NCI-H1417 treated with DMSO at 0.1 percent for 48 hours (cell line): Measurements from ENCODE around the gene OPRD1.

ENCODE experiments used
- DNase-seq: peaks from one replicate; lab custom pipeline; 2025; lab: John Stamatoyannopoulos, UW

Gene OPRD1

DNA sequence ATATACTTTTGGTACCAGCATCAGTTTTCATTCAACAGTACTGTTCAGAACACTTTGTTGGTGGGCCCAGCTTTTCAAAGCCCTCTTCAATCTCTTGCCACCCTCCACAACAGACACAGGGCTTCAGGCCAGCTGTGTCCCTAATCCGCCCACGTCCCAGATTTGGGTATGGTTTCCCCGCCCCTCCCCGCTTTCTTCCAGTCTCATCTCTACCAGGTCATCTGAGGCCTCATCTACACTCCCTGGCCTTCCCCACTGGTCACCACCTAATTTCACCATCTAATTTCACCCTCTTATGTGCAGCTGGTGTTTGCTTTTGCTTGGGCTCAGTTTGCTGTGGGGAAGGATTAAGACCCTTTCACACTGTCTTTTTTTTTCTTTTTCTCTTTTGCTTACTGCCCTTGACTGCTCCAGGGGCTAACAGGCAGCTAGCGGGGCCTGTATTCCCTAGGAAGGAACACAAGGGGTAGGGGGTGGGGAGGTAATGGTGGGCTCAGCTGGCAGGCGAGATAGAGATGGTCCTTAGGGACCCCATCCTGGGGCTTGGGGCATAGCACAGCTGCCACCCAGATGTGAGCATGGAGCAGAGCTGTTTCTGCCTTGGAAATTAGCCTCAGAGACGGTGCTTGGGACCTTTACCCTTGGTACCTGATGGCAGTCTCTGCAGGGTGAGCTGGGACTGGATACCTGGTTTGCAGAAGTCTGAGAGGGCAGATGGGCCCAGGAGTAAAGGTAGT, 98.6 kb downstream of the OPRD1 start:
- no peak for DNase-seq

DNA sequence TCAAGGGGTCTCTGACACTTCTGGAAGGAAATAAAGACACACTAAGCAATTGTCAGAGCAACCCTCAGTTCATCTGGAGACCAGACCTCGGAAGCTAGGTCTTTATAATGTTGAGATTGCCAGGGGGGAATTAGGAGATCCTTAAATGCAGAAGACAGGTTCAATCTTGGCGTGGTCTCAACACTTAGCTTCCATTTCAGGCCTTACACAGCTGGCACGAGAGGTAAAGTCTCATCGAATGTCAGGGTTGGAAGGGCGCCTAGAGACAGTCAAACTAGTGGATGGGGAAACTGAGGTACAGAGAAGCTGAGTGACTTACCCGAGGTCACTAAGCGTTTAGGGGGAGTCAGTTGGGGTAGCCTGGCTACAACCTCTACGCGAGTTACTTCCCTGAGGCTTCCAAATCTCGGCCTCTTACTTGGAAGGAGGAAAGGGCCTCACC, 101.8 kb downstream of the OPRD1 start:
- DNase-seq = no peak

DNA sequence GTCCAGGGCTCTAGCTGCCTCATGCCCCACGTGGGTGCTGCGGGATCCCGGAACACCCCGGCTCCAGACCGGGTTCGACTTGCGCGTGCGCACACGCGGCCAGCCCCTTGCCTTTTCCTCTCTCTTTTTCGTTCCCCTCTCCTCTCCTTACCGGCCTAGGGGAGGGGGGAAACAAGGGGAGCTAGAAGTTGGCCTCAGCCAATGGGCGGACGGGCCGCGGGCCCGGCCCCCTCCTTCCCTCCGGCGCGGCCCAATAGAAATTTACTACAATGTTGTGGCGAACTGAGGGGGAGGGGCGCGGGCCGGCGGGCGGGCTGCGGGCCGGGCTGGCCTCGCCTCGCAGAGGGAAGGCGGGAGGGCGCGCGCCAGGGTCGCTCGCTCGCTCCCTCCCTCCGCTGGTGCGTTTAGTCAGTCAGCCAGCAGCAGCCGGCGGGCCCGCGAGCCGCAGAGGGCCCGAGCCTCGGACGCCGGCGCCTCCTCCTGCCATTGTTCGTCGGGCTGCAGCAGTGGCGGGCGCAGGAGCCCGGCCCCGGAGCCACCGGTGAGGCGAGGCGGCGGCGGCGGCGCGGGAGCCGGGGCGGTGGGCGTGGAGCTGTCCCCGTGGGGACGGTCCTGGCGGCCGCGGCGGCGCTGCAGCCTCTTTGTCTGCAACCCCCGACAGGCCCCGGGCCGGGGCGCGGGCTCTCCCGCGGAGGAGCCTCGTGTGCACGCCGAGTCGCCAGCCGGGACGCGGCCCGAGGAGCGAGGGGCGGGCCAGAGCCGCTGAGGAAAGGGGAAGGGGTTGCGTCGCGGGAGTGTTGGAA, 102.5 kb downstream of the OPRD1 start, which contains the start of gene EPB41:
EPB41 (plus strand) TSS at position 342 of the 803 bp plus-strand sequence. CDS start 72,869 bp downstream, outside the sequence.
- peak; percentile 79 for DNase-seq

DNA sequence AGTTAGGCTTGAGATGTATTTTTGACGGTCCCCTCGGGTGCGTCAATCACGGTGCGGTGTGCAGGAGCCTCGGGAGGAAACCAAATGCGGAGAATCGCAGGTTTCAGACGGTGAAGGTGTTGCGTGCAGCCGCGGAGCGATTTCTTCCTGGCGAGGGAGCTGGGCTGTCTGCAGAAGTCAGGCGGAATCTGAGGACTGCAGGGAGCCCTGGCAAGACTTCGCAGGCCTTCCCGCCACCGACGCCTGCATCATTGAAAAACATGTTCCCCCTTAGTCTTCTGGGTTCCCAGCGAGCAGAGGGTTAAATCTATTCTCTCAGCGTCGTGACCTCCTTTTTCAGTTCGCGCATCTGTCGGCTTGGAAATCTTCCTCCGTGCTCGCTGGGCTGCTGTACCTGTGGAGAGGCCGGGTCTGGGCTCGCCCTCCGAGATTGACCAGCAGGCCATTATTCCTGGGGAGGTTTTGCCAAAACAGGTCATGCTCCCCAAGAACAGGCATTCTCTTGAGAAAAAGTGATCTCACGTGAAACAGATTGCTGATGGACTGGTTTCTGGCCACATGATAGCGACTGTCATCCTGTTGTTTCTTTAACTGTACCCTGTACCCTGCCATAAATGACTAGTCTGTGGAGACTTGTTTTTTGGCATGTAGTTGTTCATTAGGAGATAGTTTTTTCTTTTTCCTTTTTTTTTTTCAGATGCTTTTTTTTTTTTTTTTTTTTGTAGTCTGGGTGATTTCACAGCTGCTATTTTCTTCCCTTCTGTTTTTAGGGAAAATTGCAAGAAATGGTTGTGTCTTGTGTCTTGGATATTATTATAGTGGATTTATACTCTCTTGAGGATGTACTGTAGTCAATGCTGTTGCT, 103.3 kb downstream of the OPRD1 start:
- no peak for DNase-seq

DNA sequence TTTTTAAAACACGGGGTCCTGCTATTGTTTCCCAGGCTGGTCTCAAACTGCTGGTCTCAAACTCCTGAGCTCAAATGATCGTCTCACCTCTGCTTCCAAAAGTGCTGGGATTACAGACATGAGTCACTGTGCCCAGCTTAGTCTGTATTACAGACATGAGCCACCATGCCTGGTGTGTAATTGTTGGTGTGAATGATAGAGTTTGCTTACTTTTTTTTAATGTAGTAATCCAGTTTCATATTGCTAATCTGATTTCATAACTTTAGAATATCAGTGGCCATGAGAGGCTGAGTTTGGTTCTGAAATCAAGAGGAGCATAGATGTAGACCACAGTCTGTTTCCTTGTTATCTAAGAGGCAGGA, 105.8 kb downstream of the OPRD1 start:
- no peak for DNase-seq
